Activated naive CD4-positive, alpha-beta T cell treated with anti-CD3 and anti-CD28 coated beads for 36 hours (primary cell): ENCODE results near the gene PPFIBP1. TPM values are rescaled to one million over a fixed set of nuclear protein-coding genes. Genes with fewer than 3 reads are reported as not detected.

Experiments used
- CTCF ChIA-PET: fragments of 350-600 bp; sonication (Branson Sonifier 250); formaldehyde crosslinking; loops from one replicate; lab custom pipeline; 2021; ENCODE audit warnings: antibody characterized with exemption; lab: Charles Lee
- DNase-seq: peaks from one replicate; pipeline ENCODE4 v3.0.0-alpha.2; 2020
- H3K27ac Mint-ChIP-seq: one replicate; pipeline ENCODE4 v1.8.0; 2021; ENCODE audit warnings: mild to moderate bottlenecking, mixed read lengths
- H3K27me3 Mint-ChIP-seq: one replicate; pipeline ENCODE4 v1.8.0; 2021; ENCODE audit warnings: low read depth, mixed read lengths
- H3K36me3 Mint-ChIP-seq: one replicate; pipeline ENCODE4 v1.8.0; 2021; ENCODE audit warnings: low read depth, mixed read lengths
- H3K4me1 Mint-ChIP-seq: one replicate; pipeline ENCODE4 v1.8.0; 2021; ENCODE audit warnings: low read depth, mixed read lengths
- H3K4me3 Mint-ChIP-seq: one replicate; pipeline ENCODE4 v1.8.0; 2021; ENCODE audit warnings: mild to moderate bottlenecking, moderate library complexity, mixed read lengths
- H3K9me3 Mint-ChIP-seq: one replicate; pipeline ENCODE4 v1.8.0; 2021; ENCODE audit warnings: mixed read lengths
- intact Hi-C: fragments of 100-400 bp; cut with micrococcal nuclease; formaldehyde crosslinking; loops from one replicate; pipeline ENCODE4 v1.15.1; 2023
- total RNA-seq, 2 experiments: library from RNA; stranded (reverse); gene quantifications; one replicate each; pipeline ENCODE4 v1.2.3, GENCODE V29; 2021

The PPFIBP1 gene
- total RNA-seq, 2 experiments from 2014 or later = 43.4 to 43.6 TPM

GRCh38 chr12:27548301-27549199, 24.5 kb downstream of the PPFIBP1 start:
- CTCF ChIA-PET = interaction anchor here (0.6 to 1.2 kb wide), 3 partner anchors 14 to 190 kb away, joined by 3 to 7 read pairs (median 3); no protein-coding TSS in a partner anchor
- no peak for DNase-seq
- Mint-ChIP-seq H3K9me3 (no peaks in the 10 kb centered on the region), H3K4me3 (no peak overlapping the region), H3K4me1 (peaks cover 18% of the 10 kb centered on the region), H3K27me3 (no peaks in the 10 kb centered on the region), H3K27ac (no peak overlapping the region), H3K36me3 (peaks cover 5% of the 10 kb centered on the region)
- intact Hi-C loops = no loop called here

GRCh38 chr12:27549236-27549800, 25.3 kb downstream of the PPFIBP1 start:
- Mint-ChIP-seq H3K36me3 (peaks cover 3% of the 10 kb centered on the region), H3K4me3 (no peak overlapping the region), H3K27me3 (peaks cover 2% of the 10 kb centered on the region), H3K9me3 (no peaks in the 10 kb centered on the region), H3K27ac (no peak overlapping the region), H3K4me1 (peaks cover 18% of the 10 kb centered on the region)
- intact Hi-C loops = no loop called here
- CTCF ChIA-PET = interaction anchor here (0.6 to 0.9 kb wide), 2 partner anchors 19 to 26 kb away, joined by 3 read pairs; no protein-coding TSS in a partner anchor
- DNase-seq = no peak

GRCh38 chr12:27549801-27550652, 26.0 kb downstream of the PPFIBP1 start:
- Mint-ChIP-seq H3K4me1 (peaks cover 21% of the 10 kb centered on the region), H3K9me3 (no peaks in the 10 kb centered on the region), H3K36me3 (no peaks in the 10 kb centered on the region), H3K27me3 (peaks cover 5% of the 10 kb centered on the region), H3K4me3 (no peak overlapping the region), H3K27ac (no peak overlapping the region)
- DNase-seq = no peak
- CTCF ChIA-PET = interaction anchor here (0.6 kb wide), 1 partner anchor 19 kb away, joined by 3 read pairs; no protein-coding TSS in a partner anchor
- intact Hi-C loops = no loop called here

- no peak for DNase-seq
- no peaks in the 10 kb centered on the region for H3K9me3 Mint-ChIP-seq
- H3K27ac Mint-ChIP-seq = no peak overlapping the region
- no peak overlapping the region for H3K4me3 Mint-ChIP-seq
- CTCF ChIA-PET = no interaction called here
- intact Hi-C loops = no loop called here
- H3K27me3 Mint-ChIP-seq = peaks cover 5% of the 10 kb centered on the region
- H3K36me3 Mint-ChIP-seq = no peaks in the 10 kb centered on the region
- peaks cover 26% of the 10 kb centered on the region for H3K4me1 Mint-ChIP-seq
Observed at GRCh38 chr12:27550653-27550975, 26.6 kb downstream of the PPFIBP1 start.

- no peak for DNase-seq
- Mint-ChIP-seq H3K27ac (no peak overlapping the region), H3K36me3 (no peaks in the 10 kb centered on the region), H3K9me3 (no peaks in the 10 kb centered on the region), H3K27me3 (peaks cover 5% of the 10 kb centered on the region), H3K4me3 (no peak overlapping the region), H3K4me1 (peaks cover 33% of the 10 kb centered on the region)
- CTCF ChIA-PET = interaction anchor here (0.6 kb wide), 1 partner anchor 329 kb away, joined by 4 read pairs; no protein-coding TSS in a partner anchor
- intact Hi-C loops = no loop called here
Observed at GRCh38 chr12:27551172-27551840, 27.3 kb downstream of the PPFIBP1 start.

GRCh38 chr12:27552235-27552634, 28.2 kb downstream of the PPFIBP1 start:
- intact Hi-C loops = no loop called here
- CTCF ChIA-PET = no interaction called here

GRCh38 chr12:27552886-27553560, 29.0 kb downstream of the PPFIBP1 start:
- peaks cover 37% of the 10 kb centered on the region for H3K4me1 Mint-ChIP-seq
- no peaks in the 10 kb centered on the region for H3K9me3 Mint-ChIP-seq
- CTCF ChIA-PET = interaction anchor here (1.1 kb wide), 1 partner anchor 100 kb away, joined by 3 read pairs; no protein-coding TSS in a partner anchor
- no peak overlapping the region for H3K4me3 Mint-ChIP-seq
- DNase-seq = no peak
- intact Hi-C loops = no loop called here
- H3K27me3 Mint-ChIP-seq = peaks cover 5% of the 10 kb centered on the region
- no peak overlapping the region for H3K27ac Mint-ChIP-seq
- no peaks in the 10 kb centered on the region for H3K36me3 Mint-ChIP-seq

More at GRCh38 chr12:27552235-27552634, 28.2 kb downstream of the PPFIBP1 start:
- peaks cover 5% of the 10 kb centered on the region for H3K27me3 Mint-ChIP-seq
- no peak for DNase-seq
- no peak overlapping the region for H3K4me3 Mint-ChIP-seq
- no peaks in the 10 kb centered on the region for H3K36me3 Mint-ChIP-seq
- H3K4me1 Mint-ChIP-seq = peaks cover 37% of the 10 kb centered on the region
- no peaks in the 10 kb centered on the region for H3K9me3 Mint-ChIP-seq
- H3K27ac Mint-ChIP-seq = no peak overlapping the region

- H3K27me3 Mint-ChIP-seq = peaks cover 5% of the 10 kb centered on the region
- H3K27ac Mint-ChIP-seq = no peak overlapping the region
- H3K4me1 Mint-ChIP-seq = peaks cover 32% of the 10 kb centered on the region
- no peaks in the 10 kb centered on the region for H3K9me3 Mint-ChIP-seq
- intact Hi-C loops = no loop called here
- no peaks in the 10 kb centered on the region for H3K36me3 Mint-ChIP-seq
- CTCF ChIA-PET = interaction anchor here (1.1 to 2.1 kb wide), 2 partner anchors 23 to 99 kb away, joined by 3 to 5 read pairs; no protein-coding TSS in a partner anchor
- DNase-seq = no peak
- H3K4me3 Mint-ChIP-seq = no peak overlapping the region
Observed at GRCh38 chr12:27553941-27554340, 29.9 kb downstream of the PPFIBP1 start.

- intact Hi-C loops = no loop called here
- Mint-ChIP-seq H3K36me3 (no peaks in the 10 kb centered on the region), H3K9me3 (no peaks in the 10 kb centered on the region), H3K4me3 (no peak overlapping the region), H3K27me3 (peaks cover 5% of the 10 kb centered on the region), H3K27ac (no peak overlapping the region), H3K4me1 (peaks cover 25% of the 10 kb centered on the region)
- CTCF ChIA-PET = interaction anchor here (0.5 to 2.1 kb wide), 3 partner anchors 23 to 150 kb away, joined by 3 to 5 read pairs (median 3); no protein-coding TSS in a partner anchor
- no peak for DNase-seq
Observed at GRCh38 chr12:27554421-27555186, 30.6 kb downstream of the PPFIBP1 start.

- H3K9me3 Mint-ChIP-seq = no peaks in the 10 kb centered on the region
- peaks cover 5% of the 10 kb centered on the region for H3K27me3 Mint-ChIP-seq
- peaks cover 23% of the 10 kb centered on the region for H3K4me1 Mint-ChIP-seq
- intact Hi-C loops = no loop called here
- H3K4me3 Mint-ChIP-seq = no peak overlapping the region
- H3K36me3 Mint-ChIP-seq = no peaks in the 10 kb centered on the region
- no peak overlapping the region for H3K27ac Mint-ChIP-seq
- DNase-seq = no peak
- CTCF ChIA-PET = interaction anchor here (0.5 to 2.1 kb wide), 5 partner anchors 24 to 149 kb away, joined by 3 to 5 read pairs (median 3); no protein-coding TSS in a partner anchor
Observed at GRCh38 chr12:27555361-27555760, 31.4 kb downstream of the PPFIBP1 start.
